HFFc6 (cell line): ENCODE data around the gene IBSP. TPM values are rescaled to one million over a fixed set of nuclear protein-coding genes. Genes with fewer than 3 reads are reported as not detected.

Experiments
- DNase-seq: peaks from one replicate; pipeline ENCODE4 v3.0.0-alpha.2; 2018
- H3K27ac Mint-ChIP-seq: 2 replicates; pipeline ENCODE4 v1.8.0; 2020; ENCODE audit warnings: mild to moderate bottlenecking, mixed read lengths
- H3K27me3 Mint-ChIP-seq: 2 replicates; pipeline ENCODE4 v1.8.0; 2021; ENCODE audit warnings: mild to moderate bottlenecking, moderate library complexity, mixed read lengths; ENCODE audit not compliant: insufficient read depth
- H3K36me3 Mint-ChIP-seq: 2 replicates; pipeline ENCODE4 v1.8.0; 2021; ENCODE audit warnings: low read depth, mixed read lengths
- H3K4me1 Mint-ChIP-seq: 2 replicates; pipeline ENCODE4 v1.8.0; 2020; ENCODE audit warnings: low read depth, mixed read lengths
- H3K4me3 Mint-ChIP-seq: 2 replicates; pipeline ENCODE4 v1.8.0; 2020; ENCODE audit warnings: mild to moderate bottlenecking, moderate library complexity, mixed read lengths
- H3K9me3 Mint-ChIP-seq: 2 replicates; pipeline ENCODE4 v1.8.0; 2020; ENCODE audit warnings: mild to moderate bottlenecking, mixed read lengths
- CTCF ChIP-seq: fragments of 200-600 bp; sonication (generic); IDR thresholded peaks from 2 replicates; pipeline ENCODE4 v1.5.0; 2021; ENCODE audit warnings: antibody characterized with exemption, mild to moderate bottlenecking
- total RNA-seq, 6 experiments: library from RNA; stranded (reverse); fragmentation: NEBNext Ultra II Directional; extraction: Animal tissue kit (Norgen Biotek cat#: 25700); gene quantifications; 2 replicates in 1 of 6; 3 replicates in 5 of 6; pipeline ENCODE4 v1.2.3, GENCODE V29; 2021

The IBSP gene
- total RNA-seq, 6 experiments from 2014 or later: not detected

DNA sequence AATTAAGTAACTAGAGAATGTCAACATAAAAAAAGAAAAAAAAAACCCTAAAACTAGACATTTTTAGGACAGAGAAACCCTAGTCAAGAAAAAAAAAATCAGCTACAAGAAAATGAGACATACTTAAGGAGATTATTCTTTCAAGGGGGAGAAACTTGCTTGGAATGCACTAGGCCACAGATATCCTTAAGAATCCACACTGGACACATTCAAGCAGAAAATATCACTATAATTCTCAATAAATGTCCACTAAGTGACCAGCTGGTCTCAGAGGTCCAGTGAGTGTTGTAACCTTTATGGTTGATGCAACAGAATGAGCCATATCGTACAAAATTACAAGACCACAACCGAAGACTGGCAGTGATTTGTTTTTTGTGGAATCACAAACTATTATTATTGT, 15.6 kb upstream of the IBSP start:
- Mint-ChIP-seq H3K36me3 (no peaks in the 10 kb centered on the region), H3K27ac (no peak overlapping the region), H3K4me1 (no peaks in the 10 kb centered on the region), H3K27me3 (peaks cover 5% of the 10 kb centered on the region), H3K9me3 (no peaks in the 10 kb centered on the region), H3K4me3 (no peak overlapping the region)
- TF ChIP-seq CTCF: no peak
- DNase-seq: no peak

GRCh38 chr4:87785731-87786509, 13.4 kb upstream of the IBSP start:
- H3K27ac Mint-ChIP-seq: no peak overlapping the region
- DNase-seq: no peak

GRCh38 chr4:87802858-87803257, 3.5 kb downstream of the IBSP start:
- TF ChIP-seq CTCF: no peak
- H3K27me3 Mint-ChIP-seq: no peaks in the 10 kb centered on the region
- H3K4me3 Mint-ChIP-seq: no peak overlapping the region
- H3K36me3 Mint-ChIP-seq: no peaks in the 10 kb centered on the region
- DNase-seq: no peak
- H3K9me3 Mint-ChIP-seq: no peaks in the 10 kb centered on the region
- no peak overlapping the region for H3K27ac Mint-ChIP-seq
- H3K4me1 Mint-ChIP-seq: peaks cover 26% of the 10 kb centered on the region

More at GRCh38 chr4:87785731-87786509, 13.4 kb upstream of the IBSP start:
- Mint-ChIP-seq H3K9me3 (no peaks in the 10 kb centered on the region), H3K36me3 (no peaks in the 10 kb centered on the region), H3K4me1 (no peaks in the 10 kb centered on the region), H3K27me3 (peaks cover 5% of the 10 kb centered on the region), H3K4me3 (no peak overlapping the region)
- TF ChIP-seq CTCF: no peak

GRCh38 chr4:87803421-87803820, 4.1 kb downstream of the IBSP start:
- peaks cover 26% of the 10 kb centered on the region for H3K4me1 Mint-ChIP-seq
- no peaks in the 10 kb centered on the region for H3K27me3 Mint-ChIP-seq
- H3K36me3 Mint-ChIP-seq: no peaks in the 10 kb centered on the region
- DNase-seq: no peak
- H3K9me3 Mint-ChIP-seq: no peaks in the 10 kb centered on the region
- no peak overlapping the region for H3K27ac Mint-ChIP-seq
- H3K4me3 Mint-ChIP-seq: no peak overlapping the region
- no peak for TF ChIP-seq CTCF

DNA sequence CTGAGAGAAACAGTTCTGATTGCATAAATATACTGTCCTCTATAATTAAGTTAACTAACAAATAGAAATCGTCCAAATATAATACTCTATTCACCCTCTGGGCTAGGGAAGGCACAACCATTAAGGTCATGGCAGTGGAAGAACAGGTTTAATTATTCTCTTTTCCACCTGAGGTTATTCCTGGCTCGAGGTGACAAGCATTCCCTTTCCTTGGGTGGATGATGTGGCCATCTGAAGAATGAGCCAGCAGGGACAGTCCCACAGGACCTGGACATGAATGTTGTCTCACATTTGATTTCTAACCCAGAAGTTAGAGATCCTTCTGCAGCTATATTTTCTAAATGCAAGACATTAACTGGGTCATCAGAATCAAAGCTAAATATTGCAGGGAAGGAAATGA, 5.5 kb downstream of the IBSP start:
- Mint-ChIP-seq H3K36me3 (no peaks in the 10 kb centered on the region), H3K4me3 (no peak overlapping the region), H3K27ac (no peak overlapping the region), H3K4me1 (peaks cover 26% of the 10 kb centered on the region), H3K9me3 (no peaks in the 10 kb centered on the region), H3K27me3 (no peaks in the 10 kb centered on the region)
- DNase-seq: no peak
- TF ChIP-seq CTCF: no peak
